HG03280 (cell line): ENCODE data around the gene NUDT15.
"Not testable (repeated sequence)": the region's sequence is repeated elsewhere in the genome, so short reads cannot be mapped to it uniquely, and the experiment has no call there.

ENCODE experiments used
- ATAC-seq: cut with Tn5 transposase; IDR thresholded peaks from one replicate; pipeline ENCODE4 v1.9.1; 2021; ENCODE audit warnings: mild to moderate bottlenecking, moderate library complexity; ENCODE audit not compliant: unreplicated experiment

The NUDT15 gene

DNA sequence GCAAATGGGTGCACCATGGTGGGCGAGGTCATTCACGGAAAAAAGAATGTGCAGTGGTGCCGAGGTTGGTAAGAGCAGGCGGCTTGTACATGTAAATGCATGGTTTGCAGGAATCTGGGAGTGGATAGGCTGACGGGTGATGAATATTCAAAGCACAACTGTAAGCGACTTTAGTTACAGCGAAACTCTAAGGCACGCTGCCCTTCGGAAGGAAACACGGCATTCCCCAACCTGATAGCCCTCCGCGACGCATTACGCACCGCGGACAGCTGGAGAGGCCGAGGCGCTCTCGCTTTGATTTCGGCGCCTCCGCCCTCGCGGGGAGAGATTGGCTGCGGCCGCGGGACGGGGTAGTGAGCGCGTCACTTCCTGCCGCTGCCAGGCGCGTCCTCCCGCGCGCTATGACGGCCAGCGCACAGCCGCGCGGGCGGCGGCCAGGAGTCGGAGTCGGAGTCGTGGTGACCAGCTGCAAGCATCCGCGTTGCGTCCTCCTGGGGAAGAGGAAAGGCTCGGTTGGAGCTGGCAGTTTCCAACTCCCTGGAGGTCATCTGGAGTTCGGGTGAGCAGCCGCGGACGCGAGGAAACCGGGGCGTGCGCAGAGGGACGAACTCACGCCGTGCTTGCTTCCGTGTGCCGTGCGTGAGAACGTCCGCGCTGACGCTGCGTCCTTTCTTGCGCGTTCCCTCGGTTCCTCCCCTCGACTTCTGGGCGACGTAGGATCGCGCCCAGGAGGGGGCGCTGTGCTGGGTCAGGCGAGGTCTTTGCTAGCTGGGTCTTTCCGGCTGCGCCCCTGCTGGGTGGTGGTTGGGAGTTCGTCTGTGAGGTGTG is at the start of gene NUDT15:
Gene NUDT15 (plus strand): TSS at position 381 of the 828 bp plus-strand sequence. CDS start 21 bp downstream, at position 402.
- ATAC-seq = peak; percentile 93

DNA sequence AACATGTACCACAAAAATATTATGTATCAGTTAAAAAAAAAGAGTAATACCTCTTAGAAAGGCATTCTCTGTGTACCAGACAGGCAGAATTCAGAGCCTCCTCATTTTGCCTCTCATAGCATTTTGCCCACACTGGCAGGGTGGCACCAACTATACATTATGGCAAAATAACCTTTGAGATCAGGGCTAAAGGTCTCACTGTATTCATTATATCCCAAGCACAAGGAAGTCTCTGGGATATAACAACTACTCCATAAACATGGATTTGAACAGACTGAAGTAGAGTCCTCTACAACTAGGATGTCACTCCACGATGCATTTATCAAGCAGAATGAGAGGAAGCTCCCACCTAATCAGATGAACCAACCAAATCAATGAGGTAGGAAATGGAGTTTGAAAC is 47.1 kb upstream of the NUDT15 start:
- ATAC-seq = no peak

DNA sequence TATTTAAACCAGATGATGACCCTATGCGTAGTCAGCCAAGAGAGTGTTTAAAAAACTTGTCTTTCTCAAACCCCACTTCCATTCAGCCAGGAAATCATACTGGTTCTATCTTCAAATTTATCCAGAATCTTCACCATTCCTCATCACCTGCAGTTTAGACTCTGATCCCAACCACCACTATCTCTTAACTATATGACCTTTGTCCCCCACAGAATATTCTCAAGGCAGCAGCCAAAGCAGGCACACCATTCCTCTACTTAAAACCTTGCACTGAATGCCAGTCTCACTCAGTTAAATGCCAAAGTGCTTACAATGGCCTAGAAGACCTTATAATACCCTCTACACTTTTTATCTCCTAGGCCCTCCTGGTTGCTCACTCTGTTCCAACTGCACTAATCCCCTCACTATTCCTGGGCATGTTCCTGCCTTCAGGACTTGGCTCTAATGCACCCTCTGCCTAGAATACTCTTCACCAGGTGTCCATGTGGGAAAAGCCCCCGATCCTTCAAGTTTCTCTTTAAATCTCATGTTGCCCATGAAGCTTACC is 46.5 kb upstream of the NUDT15 start:
- no peak for ATAC-seq

DNA sequence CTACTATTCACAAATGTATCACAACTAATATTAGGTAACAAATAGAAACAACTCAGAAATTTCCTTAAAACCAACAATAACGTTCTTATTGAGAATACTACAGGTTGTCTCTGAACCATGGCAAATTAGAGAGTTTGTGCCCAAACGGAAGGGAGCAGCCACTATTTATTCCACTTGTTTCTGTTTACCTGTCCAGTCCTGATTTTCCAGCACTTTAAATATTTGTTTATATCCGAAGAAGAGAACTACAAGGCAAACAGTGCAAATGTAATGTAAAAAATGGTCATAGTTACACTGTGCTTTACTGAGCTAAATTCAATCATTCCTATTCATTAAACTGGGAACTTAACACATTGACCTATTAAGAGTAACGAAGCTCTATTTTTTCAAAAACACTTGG is 45.7 kb upstream of the NUDT15 start:
- ATAC-seq = no peak

DNA sequence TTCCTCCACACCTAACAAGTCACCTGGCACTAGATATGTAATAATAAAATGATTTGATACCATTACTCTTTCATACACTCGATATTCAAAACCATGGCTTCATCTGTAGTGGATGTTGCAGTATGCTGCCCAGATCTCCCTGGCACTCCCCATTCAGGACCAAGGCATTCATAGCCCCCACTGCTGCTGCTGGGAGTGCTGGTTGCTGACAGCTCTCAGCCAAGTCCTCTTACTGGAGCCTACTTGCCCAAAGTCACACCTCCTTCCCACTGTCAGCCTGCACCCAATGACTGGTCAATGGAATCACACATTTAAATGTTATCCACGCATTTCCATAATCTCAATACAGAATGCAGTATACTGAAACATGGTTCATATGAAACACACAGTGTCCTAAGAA is 40.1 kb upstream of the NUDT15 start:
- no peak for ATAC-seq

DNA sequence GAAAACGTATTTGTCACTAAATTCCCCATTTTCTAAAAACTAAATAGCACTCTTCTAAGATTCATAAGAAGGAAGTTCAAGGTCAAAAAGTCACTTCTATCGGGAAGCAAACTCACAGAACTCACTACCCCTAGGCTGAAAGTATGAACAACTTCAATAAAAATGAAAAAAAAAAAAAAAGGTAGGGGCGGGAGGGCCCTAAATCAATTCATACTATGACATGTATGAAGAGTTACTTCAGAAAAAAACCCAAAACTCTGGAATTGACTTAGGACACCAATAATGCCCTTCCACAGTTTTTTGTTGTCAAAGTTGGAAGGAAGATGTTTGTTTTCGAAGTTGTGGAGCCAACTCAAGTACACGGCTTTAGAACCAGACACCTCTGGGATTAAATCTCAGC is 37.6 kb upstream of the NUDT15 start:
- no peak for ATAC-seq

DNA sequence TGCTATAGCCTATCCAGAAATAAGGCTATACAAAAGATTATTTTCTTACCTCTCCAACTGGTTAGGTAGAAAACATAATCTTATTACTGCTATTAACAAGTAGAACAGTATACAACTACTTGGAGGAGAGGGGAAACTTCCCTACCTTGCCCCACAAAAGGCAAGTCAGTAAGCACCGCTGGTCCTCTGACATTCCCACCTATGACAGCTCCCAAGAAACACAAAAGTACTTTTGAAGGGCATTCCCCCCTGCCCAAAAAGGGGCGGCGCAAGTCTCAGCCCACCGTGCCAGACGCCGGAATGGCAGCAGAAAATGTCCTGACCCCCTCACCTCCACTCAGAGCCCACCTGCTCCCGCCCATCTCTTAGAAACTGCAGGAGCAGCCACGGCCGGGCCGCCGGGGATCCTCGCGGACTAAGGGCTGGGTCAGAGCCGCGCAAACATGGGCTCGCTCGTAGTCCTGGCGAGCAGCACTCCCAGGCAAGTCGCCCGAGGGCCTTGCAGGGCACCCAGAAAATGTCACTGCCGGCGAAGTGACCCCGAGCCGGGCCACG is 36.9 kb upstream of the NUDT15 start:
- ATAC-seq = peak; percentile 28

DNA sequence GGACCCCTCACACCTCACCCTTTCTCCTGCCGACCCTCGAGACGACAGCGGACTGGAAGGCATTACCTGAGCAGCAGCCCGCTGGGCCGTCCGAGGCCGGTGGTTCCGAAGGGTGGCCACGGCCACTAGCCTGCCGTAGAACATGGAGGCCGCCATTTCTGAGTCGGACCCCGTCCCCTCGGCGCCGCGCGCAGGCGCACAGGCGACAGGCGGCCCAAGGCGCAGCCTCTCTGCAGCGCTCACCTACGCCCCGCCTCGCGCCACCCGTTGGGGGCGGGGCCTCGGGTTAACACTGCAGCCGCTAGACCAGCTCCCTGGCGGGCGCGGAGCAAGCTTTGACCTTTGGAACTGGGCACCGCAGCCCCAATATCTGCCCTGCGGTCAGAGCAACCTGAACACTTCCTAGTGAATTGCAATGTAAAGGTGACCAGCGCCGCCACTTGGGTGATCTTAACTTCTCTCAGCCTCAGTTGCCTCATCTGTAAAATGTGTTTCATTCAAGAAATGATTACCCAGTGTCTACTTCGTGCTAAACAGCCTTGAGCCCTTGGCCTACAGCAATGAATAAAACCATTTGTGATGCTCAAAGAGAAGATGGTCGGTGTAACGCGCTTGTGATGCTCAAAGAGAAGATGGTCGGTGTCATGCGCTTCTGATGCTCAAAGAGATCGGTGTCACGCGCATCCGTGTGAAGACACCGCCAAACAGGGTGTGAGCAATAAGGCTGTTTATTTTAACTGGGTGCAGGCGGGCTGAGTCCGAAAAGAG is 36.2 kb upstream of the NUDT15 start, which contains the start of gene SUCLA2:
Gene SUCLA2 (minus strand): TSS at position 160 of the 768 bp plus-strand sequence. CDS start 4 bp downstream, at position 156.
- peak; percentile 99 for ATAC-seq

DNA sequence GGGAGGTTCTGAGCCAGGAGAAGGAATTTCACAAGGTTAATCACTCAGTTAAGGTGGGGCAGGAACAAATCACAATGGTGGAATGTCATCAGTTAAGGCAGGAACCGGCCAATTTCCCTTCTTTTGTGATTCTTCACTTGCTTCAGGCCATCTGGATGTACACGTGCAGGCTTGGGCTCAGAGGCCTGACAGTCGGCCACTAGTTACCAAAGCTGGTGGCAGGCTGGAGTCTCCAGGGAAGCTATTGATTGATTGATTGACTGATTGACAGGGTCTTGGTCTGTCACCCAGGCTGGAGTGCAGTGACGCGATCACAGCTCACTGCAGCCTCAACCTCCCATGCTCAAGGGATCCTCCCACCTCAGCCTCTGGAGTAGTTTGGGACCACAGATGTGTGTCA is 35.5 kb upstream of the NUDT15 start:
- ATAC-seq = not testable (repeated sequence)

DNA sequence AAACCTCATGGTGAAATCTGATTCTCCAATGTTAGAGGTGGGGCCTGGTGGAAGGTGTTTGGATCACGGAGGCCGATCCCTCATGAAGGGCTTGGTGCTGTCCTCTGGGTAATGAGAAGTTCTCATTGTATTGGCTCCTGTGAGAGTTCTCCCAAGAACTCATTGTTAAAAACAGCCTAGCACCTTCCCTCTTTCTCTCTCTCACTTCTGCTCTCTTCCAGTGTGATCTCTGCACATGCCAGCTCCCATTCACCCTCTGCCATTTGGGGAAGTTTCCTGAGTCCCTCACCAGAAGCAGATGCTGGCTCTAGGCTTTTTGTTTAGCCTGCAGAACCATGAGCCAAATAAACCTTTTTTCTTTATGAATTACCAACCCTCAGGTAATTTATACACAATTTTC is 33.3 kb upstream of the NUDT15 start:
- ATAC-seq = no peak

DNA sequence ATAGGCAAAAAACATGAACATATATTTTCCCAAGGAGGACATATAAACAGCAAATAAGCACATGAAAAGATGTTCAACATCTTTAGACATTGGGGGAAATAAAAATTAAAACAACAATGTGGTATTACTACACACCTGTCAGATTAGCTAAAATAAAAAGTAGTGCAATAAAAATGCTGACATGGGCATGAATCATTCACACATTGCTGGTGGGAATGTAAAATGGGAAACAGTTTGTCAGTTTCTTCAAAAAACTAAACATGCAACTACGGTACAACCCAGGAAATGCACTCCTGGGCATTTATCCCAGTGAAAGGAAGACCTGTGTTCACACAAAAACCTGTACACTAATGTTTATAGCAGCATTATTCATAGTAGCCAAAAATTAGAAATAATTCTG is 31.1 kb upstream of the NUDT15 start:
- no peak for ATAC-seq

DNA sequence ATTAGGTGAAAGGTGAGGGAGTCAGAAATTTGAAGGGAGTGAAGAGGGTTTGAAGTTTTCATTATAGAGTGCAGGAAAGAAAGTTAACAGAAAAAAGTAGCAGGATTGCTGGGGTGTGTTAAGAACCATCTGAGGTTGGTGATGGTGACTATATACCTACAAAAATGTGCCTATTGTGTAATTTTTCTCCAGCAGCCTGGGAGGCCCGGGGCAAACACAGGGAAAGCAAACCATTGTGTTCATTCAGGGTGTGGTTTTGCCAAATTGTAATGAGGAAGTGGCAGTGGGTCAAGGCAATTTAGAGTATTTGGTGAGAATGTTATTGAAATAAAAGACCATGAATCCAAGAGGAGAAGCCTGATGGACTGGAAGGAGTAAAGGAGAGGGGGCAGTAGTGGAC is 28.2 kb upstream of the NUDT15 start:
- ATAC-seq = no peak

DNA sequence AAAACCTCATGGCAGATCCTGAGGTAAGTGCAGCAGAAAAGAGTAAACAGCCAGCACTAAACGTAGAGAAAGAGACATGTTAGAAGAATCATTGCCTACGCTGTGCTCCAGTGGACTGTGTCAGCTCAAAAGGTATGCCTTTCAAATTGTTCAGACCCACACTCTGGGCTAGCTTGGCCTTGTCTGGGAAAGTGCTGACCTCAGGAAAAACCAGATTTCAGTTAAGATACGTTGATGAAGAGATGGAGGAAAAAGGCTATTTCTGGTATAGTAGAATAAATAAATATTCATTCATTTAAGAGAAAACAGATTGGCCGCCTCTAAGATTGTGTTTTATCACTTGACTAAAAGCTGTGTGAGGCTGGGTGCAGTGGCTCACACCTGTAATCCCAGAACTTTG is 26.8 kb upstream of the NUDT15 start:
- no peak for ATAC-seq

DNA sequence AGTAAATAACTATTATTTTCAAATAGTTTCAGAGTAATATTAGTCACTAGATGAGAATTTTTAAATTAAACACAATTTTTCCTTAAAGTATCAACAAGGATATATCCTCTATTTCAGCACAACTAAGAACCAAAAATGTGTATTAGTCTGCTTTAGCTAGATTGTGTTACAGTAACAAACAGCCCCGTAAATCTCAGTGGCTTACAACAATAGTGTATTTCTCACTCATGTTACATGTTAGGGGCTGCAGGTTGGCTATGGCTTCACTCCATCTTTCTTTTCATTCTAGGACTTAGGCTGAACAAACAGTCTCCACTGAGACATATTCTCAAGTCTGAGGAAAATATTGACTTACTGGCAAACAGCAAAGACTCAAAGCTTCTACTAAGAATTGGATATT is 24.9 kb upstream of the NUDT15 start:
- ATAC-seq = no peak

DNA sequence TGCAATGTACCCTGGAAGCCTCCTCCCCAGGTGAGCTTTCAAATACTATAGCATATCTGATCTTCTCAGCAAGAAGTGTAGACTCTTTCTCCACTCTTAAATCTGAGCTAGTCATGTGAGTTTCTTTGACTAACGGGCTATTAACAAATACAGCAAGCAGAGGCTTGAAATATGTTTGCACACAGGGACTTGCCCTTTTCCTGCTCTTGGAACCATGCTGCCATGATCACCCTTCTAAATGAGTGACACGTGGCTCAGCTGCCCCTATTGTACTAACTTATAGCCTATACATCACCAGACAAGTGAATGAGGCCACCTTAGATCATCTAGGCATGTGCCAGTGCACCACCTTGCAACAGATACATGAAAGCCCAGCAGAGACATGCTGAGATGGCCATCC is 23.2 kb upstream of the NUDT15 start:
- no peak for ATAC-seq

DNA sequence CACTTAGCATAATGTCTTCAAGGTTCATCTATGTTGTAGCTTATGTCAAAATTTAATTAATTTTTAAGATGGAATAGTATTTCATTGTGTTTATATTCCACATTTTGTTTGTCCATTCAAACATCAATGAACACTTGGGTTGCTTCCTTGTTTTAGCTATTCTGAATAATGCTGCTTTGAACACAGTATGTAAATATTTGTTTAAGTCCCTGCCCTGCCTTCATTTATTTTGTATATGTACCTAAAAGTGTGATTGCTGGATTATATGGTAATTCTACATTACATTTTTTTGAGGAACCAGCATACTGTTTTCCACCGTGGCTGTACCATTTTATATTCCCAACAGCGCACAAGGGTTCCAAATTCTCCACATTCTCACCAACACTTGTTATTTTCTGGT is 18.9 kb upstream of the NUDT15 start:
- no peak for ATAC-seq

DNA sequence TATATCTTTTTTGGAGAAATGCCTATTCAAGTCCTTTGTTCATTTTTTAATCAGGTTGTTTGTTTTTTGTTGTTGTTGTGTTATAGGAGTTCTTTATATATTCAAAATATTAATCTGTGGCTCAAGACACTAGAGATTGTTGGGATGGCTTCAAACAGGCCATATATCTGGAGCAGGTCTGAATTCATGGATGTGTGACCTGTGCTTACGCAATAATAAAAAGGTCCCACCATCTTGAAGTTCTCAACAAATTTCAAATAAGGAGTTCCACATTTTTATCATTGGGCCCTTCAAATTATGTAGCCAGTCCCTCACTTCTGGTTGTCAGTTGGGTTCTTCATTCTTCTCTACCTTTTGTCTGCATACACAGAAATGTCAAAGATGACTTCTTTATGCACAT is 17.7 kb upstream of the NUDT15 start:
- no peak for ATAC-seq

DNA sequence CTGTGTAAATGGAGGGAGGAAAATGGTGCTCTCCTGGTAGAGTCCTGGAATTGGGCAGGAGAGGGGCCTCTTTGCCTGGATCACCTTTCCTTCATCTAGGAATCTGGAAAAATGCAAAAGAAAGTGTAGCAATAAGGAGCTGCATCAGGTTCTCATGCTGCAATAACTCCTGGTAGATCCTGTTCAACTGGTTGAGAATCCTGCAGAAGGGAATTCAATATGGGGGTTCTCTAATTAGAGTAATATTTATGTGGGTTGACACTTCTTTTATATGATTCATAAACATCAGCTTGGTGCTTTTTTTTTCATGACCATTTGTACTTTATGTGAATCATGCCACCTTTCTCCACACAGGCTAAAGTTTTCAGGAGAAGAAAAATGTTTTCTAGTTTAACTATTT is 9.5 kb upstream of the NUDT15 start:
- ATAC-seq = no peak

DNA sequence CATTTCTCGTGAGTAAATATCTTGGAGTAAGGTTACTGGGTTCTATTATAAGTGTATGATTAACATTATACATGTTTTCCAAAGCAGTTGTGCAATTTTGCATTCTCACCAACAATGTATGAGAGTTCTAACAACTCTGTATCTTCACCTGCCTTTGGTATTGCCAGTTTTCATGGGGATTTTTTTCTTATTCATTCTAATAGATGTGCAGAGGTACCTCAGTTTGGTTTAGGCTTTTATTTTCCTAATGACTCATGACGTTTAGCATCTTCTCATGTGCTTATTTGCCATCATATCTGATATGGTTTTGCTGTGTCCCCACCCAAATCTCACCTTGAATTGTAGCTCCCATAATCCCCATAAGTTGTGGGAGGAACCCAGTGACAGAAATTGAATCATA is 7.7 kb upstream of the NUDT15 start:
- no peak for ATAC-seq

DNA sequence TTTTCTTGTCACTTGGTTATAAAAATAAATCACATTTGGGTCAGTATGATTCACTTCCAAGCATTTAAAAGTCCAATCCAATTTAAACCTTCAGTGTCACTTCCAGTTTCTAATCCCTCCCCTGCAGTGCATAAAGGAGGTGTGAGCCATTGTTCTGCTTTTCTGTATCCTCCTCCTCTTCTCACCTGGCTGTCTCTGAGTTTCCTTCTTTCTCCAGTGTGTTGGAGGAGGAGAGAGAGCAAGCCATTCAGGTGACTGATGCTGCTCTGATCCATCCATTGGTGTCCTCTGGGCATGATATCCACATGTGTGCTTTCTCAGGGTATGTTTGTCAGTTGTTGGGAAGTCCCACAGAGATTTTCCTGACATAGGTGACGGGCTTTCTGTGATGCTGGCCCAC is 1.2 kb downstream of the NUDT15 start:
- no peak for ATAC-seq

DNA sequence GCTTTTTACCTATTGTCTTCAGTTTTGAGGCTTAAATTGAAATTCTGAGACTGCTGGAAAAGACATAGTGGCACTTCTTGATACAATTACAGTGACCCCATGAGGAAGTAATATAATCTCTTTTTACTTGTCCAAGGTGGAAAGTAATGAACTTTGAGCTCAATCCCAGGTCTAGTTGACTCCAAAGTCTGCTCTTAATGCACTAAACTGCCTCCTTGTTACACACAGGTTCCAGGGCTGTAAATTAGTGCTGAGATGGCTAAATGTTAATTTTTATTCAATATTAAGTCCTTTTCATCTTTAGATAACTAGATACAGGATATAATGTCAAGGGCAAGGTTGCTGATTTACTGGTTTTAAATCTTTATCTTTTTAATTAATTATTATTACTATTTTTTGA is 2.5 kb downstream of the NUDT15 start:
- ATAC-seq = no peak

DNA sequence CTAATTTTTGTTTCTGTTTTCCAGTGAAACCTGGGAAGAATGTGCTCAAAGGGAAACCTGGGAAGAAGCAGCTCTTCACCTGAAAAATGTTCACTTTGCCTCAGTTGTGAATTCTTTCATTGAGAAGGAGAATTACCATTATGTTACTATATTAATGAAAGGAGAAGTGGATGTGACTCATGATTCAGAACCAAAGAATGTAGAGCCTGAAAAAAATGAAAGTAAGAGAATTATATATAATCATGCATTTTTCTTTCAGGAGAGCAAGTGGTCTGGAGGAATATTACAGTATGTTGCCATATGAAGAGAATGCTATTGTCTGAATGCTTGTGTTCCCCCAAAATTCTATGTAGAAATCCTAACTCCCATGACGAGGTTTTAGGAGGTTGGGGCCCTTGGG is 3.4 kb downstream of the NUDT15 start:
- ATAC-seq = no peak
